Activated CD8-positive, alpha-beta memory T cell treated with anti-CD3 and anti-CD28 coated beads for 36 hours (primary cell): ENCODE data around the gene ATG101. TPM values are rescaled to one million over a fixed set of nuclear protein-coding genes. Genes with fewer than 3 reads are reported as not detected.

Experiments
- CTCF ChIA-PET: fragments of 350-600 bp; sonication (Branson Sonifier 250); formaldehyde crosslinking; loops from one replicate; lab custom pipeline; 2021; ENCODE audit warnings: antibody characterized with exemption; lab: Charles Lee
- POLR2A ChIA-PET: fragments of 350-600 bp; sonication (Branson Sonifier 250); formaldehyde crosslinking; loops from one replicate; lab custom pipeline; 2021; ENCODE audit warnings: antibody characterized with exemption; lab: Charles Lee
- total RNA-seq, 2 experiments: library from RNA; stranded (reverse); gene quantifications; one replicate each; pipeline ENCODE4 v1.2.3, GENCODE V29; 2021

The ATG101 gene
- total RNA-seq, 2 experiments from 2014 or later, result 50.0 to 50.4 TPM

DNA sequence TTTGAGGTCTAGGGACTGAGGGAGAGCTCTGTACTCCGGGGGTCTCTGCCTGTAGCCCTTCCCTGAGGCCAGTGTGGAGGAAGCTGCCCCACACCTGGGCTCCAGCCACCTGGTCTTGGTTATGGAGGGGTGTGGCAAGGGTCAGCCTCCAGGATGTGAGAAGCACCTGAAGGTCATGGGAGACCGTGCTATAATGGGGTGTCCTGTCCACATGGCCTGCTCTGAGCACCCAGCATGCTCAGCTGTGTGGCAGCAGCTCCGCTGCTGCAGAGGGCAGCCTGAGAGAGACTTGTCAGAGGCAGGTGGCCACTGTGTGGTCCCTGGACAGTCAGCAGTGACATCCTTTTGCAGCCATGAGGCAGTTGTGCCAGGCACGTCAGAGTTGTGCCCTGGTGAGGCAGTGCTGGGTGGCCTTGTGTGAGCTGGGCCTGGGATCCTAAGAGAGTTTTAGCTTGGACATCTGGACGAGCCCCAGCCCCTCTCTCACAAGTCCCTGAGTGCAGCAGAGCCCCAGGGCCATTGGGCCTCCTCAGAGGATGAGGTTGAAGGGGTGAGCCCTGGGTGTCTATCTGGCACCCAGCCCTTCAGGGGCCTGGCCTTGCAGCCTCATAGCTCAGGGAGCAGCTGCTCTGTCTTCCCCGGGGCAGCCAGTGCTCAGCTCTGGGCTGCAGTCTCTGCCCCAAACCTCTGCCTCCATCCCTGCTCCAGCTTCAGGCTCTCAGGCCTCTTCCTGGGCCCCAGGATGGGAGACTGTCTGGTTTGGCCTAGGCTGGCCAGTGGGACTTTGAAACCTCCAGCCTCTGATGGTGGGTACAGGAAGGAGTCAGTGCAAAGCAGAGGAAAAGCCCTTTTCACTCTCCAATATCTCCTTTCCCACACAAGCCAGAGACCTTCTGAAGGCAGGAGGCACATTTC is 7.4 kb upstream of the ATG101 start:
- POLR2A ChIA-PET, result no interaction called here
- CTCF ChIA-PET, result interaction anchor here (0.6 to 23.1 kb wide), 4 partner anchors 11 to 60 kb away, joined by 3 to 392 read pairs (median 3); partner anchors contain the start of gene NR4A1

DNA sequence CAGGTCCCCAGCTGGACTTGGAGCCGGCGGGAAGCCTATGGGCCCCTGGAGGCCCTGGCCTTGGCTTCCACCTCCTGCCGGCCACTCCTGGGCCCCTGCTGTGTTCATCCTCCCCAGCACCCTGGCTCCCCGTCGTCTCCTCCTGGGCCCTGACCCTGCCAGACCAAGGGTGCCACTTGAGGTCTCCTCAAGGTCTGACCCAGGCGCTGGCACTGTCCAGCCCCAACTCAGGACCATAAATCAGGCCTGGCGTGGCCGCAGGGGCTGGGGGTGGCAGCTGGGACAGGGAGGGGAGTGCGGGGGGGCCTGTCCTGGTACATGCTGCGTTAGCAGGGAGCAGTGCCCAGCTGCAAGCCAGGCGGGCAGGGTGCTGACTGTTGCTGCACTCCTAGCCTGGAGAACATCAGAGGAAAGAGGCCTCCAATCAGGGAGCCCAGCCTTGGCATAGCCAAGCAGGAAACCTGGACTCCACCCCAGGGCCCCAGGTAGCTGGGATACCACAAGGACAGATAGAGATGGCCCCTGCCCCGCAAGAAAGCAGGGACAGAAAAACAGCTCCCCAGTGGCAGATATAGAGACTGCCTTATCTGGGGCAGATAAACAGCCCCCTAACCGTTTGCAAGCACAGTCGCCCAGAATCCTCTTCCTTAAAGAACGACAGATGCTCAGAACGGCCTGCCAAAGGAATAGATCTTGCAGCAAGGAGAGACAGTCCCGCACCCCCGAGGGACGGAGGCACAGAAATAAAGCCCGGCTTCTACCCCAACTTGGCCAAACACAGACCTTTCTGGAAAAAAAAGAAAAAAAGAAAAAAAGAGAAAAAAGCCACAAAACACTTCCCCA is 6.5 kb upstream of the ATG101 start:
- ChIA-PET CTCF (interaction anchor here (0.6 to 23.1 kb wide), 5 partner anchors 11 to 59 kb away, joined by 3 to 392 read pairs (median 3); partner anchors contain the start of gene NR4A1), POLR2A (interaction anchor here (0.6 kb wide), 1 partner anchor 11 kb away, joined by 5 read pairs; no protein-coding TSS in a partner anchor)

DNA sequence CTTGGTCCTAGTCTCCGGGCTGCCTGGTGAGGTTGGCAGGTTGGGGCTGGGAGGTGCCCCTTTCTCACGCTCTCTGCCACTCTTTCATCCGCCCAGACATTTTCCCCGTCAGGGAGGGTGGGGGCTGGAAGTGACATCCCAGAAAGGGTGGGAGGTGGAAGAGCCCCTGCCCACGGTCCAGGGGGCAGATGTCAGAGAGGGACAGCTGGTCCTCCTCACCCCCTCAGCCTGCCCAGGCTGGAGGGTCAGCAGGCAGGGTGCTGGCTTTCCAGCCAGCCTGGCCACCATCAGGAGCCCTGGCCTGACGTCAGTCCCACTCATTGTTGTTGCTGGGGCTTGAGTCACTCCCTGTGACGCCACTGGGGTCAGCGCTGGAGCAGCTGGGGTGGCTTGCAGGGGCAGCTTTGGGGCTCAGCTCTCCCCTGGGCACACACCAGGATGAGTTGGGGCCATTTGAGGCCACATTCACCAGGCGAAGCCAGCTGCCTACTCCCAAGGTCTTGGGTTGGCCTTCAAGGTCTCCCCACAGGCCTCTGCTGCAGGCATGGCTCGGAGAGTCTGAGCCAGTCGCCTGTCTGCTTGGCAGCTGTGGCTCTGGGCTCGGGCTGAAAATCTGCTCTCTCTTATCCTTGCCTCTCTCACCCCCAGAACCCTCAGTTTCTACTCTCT is 5.7 kb upstream of the ATG101 start:
- ChIA-PET CTCF (interaction anchor here (0.6 to 23.1 kb wide), 3 partner anchors 12 to 188 kb away, joined by 3 to 392 read pairs (median 7); no protein-coding TSS in a partner anchor), POLR2A (interaction anchor here (0.6 kb wide), 1 partner anchor 12 kb away, joined by 5 read pairs; no protein-coding TSS in a partner anchor)

DNA sequence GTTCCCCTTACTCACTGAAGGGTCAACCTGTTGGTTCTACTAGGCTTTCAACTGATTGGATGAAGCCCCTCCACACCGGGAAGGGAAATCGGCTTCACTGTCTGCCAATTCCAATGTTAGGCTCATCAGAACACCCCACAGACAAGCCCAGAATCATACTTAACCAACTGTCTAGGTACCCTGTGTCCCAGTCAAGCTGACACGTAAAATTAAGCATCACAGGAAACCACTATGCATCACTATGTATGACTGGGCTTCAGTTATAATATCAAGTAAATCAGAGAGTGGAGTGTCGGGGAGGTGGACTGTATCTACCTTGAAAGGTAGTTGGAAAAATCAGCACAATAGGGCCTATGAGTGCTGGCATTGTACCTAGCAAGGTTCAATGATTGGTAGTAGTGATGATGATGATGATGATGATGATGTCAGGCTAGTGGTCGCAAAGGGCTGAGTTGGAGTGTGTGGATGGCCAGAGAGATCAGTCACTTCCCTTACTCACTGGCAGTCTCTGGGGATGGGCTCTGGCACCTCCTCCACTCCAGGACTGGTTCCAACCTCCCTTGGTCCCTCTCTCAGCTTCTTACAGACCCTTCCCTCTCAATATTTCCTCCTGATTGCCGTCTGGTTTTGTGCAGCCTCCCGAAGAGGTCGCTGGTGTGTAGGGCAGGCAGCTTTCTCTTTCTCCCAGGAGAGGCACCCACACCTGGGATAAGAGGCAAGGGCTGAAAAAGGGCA is 3.3 kb upstream of the ATG101 start:
- CTCF ChIA-PET, result interaction anchor here (0.7 to 23.1 kb wide), 5 partner anchors 8 to 40 kb away, joined by 3 to 392 read pairs (median 7); partner anchors contain the start of gene NR4A1
- POLR2A ChIA-PET, result no interaction called here

DNA sequence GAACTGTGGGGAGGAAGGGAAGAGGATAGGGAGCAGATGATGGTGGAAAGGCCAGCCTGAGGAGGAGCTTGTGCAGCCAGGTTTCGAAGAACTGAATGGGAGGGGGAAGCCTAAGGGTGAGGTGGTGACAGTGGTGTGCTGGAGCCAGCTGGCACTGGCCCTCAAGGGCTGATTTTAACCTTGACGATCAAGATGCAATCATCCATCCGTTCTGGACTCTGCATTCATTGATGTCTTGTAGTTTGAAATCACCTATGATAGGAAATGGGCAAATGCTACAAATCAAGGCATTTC is 2.8 kb upstream of the ATG101 start:
- POLR2A ChIA-PET, result no interaction called here
- CTCF ChIA-PET, result interaction anchor here (0.7 to 23.1 kb wide), 6 partner anchors 8 to 40 kb away, joined by 3 to 392 read pairs (median 6); partner anchors contain the start of genes NR4A1 and SMIM41

GRCh38 chr12:52070185-52070925 is 577 bp downstream of the ATG101 start:
- ChIA-PET CTCF (interaction anchor here (1.0 to 23.1 kb wide), 12 partner anchors 8 to 927 kb away, joined by 3 to 392 read pairs (median 4); partner anchors contain the start of gene NR4A1), POLR2A (interaction anchor here (0.6 to 2.8 kb wide), 7 partner anchors 12 to 64 kb away, joined by 3 to 12 read pairs (median 5); partner anchors contain the start of genes NR4A1 and TAMALIN)

DNA sequence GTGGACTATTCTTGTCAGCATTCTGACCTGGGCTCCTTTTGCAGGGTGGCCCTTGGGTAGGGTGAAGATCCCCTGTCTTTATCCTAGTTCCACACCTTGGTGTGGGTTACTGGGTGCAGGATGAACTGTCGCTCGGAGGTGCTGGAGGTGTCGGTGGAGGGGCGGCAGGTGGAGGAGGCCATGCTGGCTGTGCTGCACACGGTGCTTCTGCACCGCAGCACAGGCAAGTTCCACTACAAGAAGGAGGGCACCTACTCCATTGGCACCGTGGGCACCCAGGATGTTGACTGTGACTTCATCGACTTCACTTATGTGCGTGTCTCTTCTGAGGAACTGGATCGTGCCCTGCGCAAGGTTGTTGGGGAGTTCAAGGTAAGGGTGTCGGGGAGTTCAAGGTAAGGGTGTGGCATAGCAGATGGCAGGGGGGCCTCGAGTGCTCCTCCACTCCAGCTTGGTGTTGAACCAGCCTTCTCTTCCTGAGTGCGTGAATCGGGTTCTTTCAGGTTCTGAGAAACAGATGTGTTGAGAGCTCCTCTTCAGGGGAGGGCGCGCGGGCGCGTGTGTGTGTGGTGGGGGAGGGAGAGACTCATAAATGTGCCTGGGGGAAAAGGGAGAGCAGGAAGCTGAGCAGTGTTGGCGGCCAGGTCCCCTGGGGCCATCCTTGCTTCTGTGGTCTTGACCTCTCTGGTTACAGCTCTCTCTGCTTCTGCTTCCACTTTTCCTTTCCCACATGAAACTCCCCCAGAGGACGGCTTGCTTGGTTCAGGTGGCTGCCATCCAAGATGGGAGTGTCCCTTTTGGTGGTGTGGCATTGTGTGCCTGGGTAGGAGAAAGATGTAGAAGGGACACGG is 4.0 kb downstream of the ATG101 start:
- POLR2A ChIA-PET, result no interaction called here

DNA sequence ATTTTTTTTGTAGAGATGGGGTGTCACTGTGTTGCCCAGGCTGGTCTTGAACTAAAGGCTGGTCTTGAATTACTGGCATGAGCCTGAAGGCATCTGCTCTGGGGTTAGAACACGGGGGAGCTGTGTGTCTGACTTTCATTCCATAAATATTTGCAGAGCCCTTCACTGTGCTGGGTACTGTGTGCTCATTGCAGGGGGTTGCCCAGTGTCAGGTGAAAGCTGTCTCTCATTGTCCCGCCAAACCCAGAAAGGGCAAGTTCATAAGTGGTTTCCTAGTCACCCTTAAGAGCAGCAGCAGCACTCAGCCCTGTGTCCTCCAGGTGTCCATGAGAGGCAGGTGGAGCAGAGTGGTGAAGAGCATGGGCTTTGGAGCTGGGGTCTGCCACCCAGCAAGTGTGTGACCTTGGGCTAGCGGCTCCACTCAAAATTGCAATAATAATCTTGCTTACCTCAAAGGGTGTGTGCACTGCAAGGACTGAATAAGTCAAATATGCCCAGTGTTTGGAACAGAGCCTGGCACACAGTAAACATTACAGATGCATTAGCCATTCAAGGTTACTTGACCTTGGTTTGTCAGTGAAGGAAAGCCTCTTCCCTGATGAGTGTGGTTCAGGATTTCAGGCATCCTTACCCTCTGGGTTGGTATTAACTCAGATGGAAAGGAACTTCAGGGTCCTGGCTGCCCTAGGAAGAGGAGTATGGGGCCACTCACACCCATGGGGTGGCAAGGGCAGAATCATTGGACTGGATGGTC is 5.4 kb downstream of the ATG101 start:
- POLR2A ChIA-PET, result no interaction called here
- CTCF ChIA-PET, result interaction anchor here (1.3 to 23.1 kb wide), 2 partner anchors 9 to 49 kb away, joined by 3 to 392 read pairs; no protein-coding TSS in a partner anchor

More for the DNA sequence above, 4.0 kb downstream of the ATG101 start:
- CTCF ChIA-PET, result interaction anchor here (23.1 kb wide), 1 partner anchor 47 kb away, joined by 392 read pairs; no protein-coding TSS in a partner anchor

GRCh38 chr12:52076811-52077210 is 7.0 kb downstream of the ATG101 start:
- POLR2A ChIA-PET, result no interaction called here
- CTCF ChIA-PET, result interaction anchor here (23.1 kb wide), 1 partner anchor 50 kb away, joined by 392 read pairs; no protein-coding TSS in a partner anchor

GRCh38 chr12:52078276-52078675 is 8.5 kb downstream of the ATG101 start:
- ChIA-PET POLR2A (no interaction called here), CTCF (interaction anchor here (0.7 to 23.1 kb wide), 3 partner anchors 8 to 94 kb away, joined by 4 to 392 read pairs (median 4); partner anchors contain the start of gene ATG101)

DNA sequence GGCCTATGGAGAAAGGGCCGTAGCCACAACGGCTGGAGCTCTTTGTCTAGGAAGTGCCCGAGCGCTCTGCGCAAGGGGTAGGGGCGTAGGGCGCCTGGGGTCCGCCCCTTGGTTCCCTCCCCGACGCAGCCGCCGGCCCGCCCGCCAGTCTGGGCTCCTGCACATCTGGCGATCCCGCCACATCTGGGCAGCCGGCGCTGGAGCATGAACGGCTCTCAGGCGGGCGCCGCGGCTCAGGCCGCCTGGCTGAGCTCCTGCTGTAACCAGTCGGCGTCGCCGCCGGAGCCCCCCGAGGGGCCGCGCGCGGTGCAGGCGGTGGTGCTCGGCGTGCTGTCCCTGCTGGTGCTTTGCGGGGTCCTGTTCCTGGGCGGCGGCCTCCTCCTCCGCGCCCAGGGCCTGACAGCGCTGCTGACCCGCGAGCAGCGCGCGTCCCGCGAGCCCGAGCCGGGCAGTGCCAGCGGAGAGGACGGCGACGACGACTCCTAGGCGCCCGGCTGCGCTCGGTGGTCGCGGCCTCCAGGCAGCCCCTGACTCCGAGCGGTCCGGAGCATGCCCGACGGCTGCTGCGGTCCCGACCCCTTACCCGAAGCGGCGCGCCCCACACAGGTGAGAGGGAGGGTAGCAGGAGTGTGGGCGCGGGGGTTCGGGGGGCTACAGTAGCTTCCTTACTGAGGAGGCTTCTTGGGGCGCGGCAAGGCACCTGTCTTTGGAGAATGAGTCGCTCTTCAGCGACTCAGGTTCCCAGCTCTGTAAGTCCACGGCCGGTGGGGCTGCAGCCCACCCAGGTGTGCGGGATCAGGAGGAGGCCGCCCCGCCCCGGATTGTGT is 10.0 kb downstream of the ATG101 start, which contains the start of gene SMIM41:
Gene SMIM41 (plus strand): TSS at position 129 of the 827 bp plus-strand sequence. CDS start 76 bp downstream, at position 205.
- CTCF ChIA-PET, result interaction anchor here (1.2 to 23.1 kb wide), 4 partner anchors 10 to 53 kb away, joined by 3 to 392 read pairs (median 4); partner anchors contain the start of gene ATG101
- POLR2A ChIA-PET, result no interaction called here

- ChIA-PET POLR2A (interaction anchor here (1.3 kb wide), 1 partner anchor 55 kb away, joined by 4 read pairs; no protein-coding TSS in a partner anchor), CTCF (interaction anchor here (0.7 to 23.1 kb wide), 8 partner anchors 9 to 77 kb away, joined by 3 to 392 read pairs (median 4); partner anchors contain the start of gene ATG101)
Measured at GRCh38 chr12:52080403-52081251, 10.8 kb downstream of the ATG101 start.

- ChIA-PET POLR2A (interaction anchor here (1.3 kb wide), 1 partner anchor 55 kb away, joined by 4 read pairs; no protein-coding TSS in a partner anchor), CTCF (interaction anchor here (0.7 to 23.1 kb wide), 7 partner anchors 10 to 88 kb away, joined by 3 to 392 read pairs (median 4); partner anchors contain the start of gene ATG101)
Measured at GRCh38 chr12:52081263-52081733, 11.5 kb downstream of the ATG101 start.
